Activated effector memory CD4-positive, alpha-beta T cell treated with Interleukin-2 at 50 U/mL for 16 hours (primary cell): ENCODE results near the gene RGN.
"Not testable (repeated sequence)": the region's sequence is repeated elsewhere in the genome, so short reads cannot be mapped to it uniquely, and the experiment has no call there.

ENCODE experiments used
- DNase-seq: peaks from one replicate; pipeline ENCODE4 v3.0.0-alpha.2; 2020

Gene RGN

GRCh38 chrX:47078129-47079043, at the start of gene RGN:
RGN (plus strand) TSS chrX:47078443; CDS start chrX:47081145, 2,702 bp downstream.
- DNase-seq, result no peak

- DNase-seq, result no peak
Observed at GRCh38 chrX:47030339-47030738, 47.9 kb upstream of the RGN start.

- DNase-seq, result no peak
Observed at GRCh38 chrX:47047989-47048388, 30.3 kb upstream of the RGN start.

GRCh38 chrX:47059142-47059874, 18.9 kb upstream of the RGN start:
- no peak for DNase-seq

GRCh38 chrX:47060708-47061107, 17.5 kb upstream of the RGN start:
- DNase-seq, result no peak

- no peak for DNase-seq
Observed at GRCh38 chrX:47061238-47061919, 16.9 kb upstream of the RGN start.

GRCh38 chrX:47063179-47063578, 15.1 kb upstream of the RGN start:
- DNase-seq, result no peak

GRCh38 chrX:47068214-47068613, 10.0 kb upstream of the RGN start:
- DNase-seq, result no peak

GRCh38 chrX:47068720-47069119, 9.5 kb upstream of the RGN start:
- DNase-seq, result no peak

- no peak for DNase-seq
Observed at GRCh38 chrX:47080215-47080914, 2.1 kb downstream of the RGN start.

GRCh38 chrX:47080915-47081236, 2.6 kb downstream of the RGN start:
- no peak for DNase-seq

GRCh38 chrX:47091149-47091775, 13.0 kb downstream of the RGN start:
- no peak for DNase-seq

- DNase-seq, result no peak
Observed at GRCh38 chrX:47093248-47093647, 15.0 kb downstream of the RGN start.

- no peak for DNase-seq
Observed at GRCh38 chrX:47093860-47094259, 15.6 kb downstream of the RGN start.

- DNase-seq, result no peak
Observed at GRCh38 chrX:47097018-47097417, 18.8 kb downstream of the RGN start.

- DNase-seq, result no peak
Observed at GRCh38 chrX:47098338-47099094, 20.3 kb downstream of the RGN start.

GRCh38 chrX:47101206-47101605, 23.0 kb downstream of the RGN start:
- DNase-seq, result no peak

GRCh38 chrX:47110936-47111615, 32.8 kb downstream of the RGN start:
- DNase-seq, result not testable (repeated sequence)

GRCh38 chrX:47112316-47112954, 34.2 kb downstream of the RGN start:
- DNase-seq, result no peak

GRCh38 chrX:47116551-47117110, 38.4 kb downstream of the RGN start:
- not testable (repeated sequence) for DNase-seq
